HG03280 (cell line): ENCODE measurements around the gene PPM1F.

Experiments used
- ATAC-seq: cut with Tn5 transposase; IDR thresholded peaks from one replicate; pipeline ENCODE4 v1.9.1; 2021; ENCODE audit warnings: mild to moderate bottlenecking, moderate library complexity; ENCODE audit not compliant: unreplicated experiment

Gene PPM1F, protein sequence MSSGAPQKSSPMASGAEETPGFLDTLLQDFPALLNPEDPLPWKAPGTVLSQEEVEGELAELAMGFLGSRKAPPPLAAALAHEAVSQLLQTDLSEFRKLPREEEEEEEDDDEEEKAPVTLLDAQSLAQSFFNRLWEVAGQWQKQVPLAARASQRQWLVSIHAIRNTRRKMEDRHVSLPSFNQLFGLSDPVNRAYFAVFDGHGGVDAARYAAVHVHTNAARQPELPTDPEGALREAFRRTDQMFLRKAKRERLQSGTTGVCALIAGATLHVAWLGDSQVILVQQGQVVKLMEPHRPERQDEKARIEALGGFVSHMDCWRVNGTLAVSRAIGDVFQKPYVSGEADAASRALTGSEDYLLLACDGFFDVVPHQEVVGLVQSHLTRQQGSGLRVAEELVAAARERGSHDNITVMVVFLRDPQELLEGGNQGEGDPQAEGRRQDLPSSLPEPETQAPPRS

DNA sequence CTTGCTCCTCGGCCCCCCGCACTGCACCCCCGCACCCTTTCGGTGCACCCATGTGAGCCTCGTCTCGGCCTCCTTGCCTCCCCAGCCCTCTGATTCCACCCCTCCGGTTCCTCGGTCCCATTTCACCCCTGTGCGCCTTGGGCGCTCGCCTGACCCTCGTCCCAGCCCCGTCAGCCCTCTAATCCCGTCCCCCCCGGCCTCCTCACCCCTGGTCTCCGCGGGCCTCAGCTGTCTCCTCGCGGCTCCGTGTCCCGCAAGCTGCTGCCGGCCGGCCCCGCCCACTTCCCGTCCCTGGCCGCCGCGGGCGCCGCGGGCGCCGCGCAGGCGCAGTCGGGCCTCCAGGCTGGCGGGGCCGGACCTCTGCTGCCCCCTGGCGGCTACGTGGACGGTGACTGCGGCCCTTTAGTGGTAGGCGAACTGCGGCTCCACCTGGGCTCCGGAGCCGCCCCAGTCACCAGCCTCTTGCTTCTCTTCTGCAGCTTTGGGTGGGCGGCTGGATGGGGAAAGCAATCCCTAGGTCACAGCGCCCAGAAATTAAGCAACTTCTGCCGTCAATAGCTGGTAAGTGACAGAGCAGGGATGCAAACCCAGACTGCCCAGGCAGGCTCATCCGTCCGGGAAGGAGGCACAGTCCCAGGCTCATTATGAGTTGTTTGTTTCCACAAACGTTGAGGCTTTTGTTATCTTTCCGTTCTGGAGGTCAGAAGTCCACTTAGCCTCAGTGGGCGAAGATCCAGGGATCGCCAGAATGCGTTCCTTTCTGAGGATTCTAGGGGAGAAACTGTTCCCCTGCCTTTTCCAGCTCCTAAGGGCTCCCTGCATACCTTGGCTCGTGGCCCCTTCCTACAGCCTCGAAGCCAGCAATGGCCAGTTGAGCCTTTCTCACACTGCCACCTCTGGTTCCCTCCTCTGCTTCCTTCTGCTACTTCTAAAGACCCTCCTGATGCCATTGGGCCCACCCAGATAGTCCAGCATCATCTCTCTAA is at the start of gene PPM1F:
Gene PPM1F (minus strand): TSS at position 263 of the 986 bp plus-strand sequence. CDS start 6,800 bp downstream, outside the sequence.
- peak; percentile 82 for ATAC-seq

DNA sequence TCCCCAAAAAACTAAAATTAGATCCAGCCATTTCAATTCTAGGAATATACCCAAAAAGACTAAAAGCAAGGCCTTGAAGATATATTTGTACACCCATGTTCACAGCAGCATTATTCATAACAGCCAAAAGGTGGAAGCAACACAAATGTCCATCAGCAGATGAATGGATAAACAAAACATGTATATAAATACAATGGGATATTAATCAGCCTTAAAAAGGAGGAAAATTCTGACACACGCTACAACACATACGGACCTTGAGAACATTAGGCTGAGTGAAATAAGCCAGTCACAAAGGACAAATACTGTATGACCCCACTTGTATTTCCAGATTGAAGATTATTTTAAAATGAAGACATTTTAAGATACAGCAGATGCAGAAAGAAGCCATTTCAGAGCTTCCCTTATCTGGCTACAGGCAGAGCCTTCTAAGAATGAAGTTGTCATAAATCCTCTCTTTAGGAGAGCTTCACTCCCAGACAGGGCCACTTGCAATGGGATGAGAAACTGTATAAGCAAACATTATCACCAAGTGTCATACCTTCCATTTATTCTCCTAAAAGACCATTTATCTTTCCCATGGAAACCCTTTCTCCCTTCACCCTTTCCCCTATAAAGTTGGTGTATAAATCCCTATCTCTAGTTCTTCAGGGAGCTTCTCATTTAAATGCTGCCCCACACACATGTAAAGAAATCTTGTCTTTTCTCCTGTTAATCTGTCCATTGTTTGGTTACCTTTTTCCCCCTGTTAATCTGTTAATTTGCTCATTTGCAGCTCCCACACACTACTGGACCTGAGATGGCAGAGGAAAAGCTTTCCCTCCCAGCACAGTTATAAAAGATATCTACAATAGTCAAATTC is 49.2 kb upstream of the PPM1F start:
- no peak for ATAC-seq

DNA sequence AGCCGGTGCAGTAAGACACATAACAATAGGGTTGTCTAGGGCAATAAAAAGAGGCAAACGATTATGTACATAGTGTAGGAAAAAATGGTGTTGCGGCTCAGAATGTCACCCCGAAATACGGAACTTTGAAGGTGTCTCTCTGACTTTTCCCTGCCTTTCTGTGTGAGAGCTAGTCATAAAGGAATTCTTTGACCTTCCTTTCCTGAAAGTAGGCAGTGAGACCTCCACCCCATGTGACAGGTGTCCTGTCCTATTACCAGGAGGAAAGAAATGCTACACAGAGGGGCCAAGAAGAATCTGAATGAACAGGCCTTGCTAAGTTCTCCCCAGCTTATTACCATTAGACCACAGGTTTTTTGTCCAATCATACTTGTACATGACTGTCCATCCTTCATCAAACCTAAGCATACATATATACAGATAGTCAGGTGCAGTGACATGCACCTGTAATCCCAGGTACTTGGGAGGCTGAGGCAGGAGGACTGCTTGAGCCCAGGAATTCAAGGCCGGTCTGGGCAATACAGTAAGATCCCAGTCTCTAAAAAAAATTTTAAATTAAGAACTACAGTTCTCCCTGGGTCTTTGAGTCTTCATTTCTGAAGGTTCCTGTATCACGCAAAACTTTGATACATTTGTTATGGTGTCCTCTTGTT is 46.1 kb upstream of the PPM1F start:
- no peak for ATAC-seq

DNA sequence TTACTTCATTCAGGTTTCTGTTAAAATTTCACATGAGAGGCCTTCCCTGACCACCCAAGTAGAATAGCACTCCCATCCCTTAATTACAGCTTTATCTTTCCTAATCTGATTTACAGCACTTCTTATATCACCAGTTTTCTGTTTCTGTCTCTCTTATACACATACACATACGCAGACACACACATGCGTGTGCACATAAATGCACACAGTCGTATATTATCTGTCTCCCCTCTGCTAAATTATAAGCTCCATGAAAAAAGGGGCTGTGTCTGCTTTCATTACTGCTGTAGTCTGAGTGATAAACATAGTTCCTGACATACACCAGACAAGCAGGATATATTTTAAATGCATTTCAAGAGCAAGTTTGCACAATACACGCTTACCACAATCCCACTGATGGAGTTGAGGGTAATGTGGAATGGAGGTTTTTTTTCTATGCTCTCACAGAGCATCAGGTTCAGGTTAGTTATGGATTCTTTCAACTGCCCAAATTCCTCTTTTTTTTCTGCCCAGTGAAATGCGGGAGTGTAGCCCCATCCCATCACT is 43.6 kb upstream of the PPM1F start:
- ATAC-seq, result no peak

DNA sequence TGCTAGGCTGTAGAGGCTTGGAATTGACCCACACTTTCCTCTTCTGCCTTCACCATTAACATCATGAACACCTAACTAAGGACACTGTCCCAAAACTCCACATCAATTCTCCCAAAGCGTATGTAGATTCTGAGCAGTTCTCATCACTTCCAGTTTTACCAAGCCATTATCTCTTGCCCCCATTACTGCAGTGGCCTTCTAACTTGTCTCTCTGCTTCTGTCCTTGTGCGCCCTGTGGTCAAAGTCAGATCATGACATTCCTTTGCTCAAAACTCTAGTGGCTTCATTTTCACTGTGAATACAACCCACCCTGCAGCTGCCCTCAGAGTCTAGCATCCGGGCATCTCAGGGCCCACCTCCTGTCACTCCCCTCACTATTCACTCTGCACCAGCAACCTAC is 43.0 kb upstream of the PPM1F start:
- ATAC-seq, result no peak

DNA sequence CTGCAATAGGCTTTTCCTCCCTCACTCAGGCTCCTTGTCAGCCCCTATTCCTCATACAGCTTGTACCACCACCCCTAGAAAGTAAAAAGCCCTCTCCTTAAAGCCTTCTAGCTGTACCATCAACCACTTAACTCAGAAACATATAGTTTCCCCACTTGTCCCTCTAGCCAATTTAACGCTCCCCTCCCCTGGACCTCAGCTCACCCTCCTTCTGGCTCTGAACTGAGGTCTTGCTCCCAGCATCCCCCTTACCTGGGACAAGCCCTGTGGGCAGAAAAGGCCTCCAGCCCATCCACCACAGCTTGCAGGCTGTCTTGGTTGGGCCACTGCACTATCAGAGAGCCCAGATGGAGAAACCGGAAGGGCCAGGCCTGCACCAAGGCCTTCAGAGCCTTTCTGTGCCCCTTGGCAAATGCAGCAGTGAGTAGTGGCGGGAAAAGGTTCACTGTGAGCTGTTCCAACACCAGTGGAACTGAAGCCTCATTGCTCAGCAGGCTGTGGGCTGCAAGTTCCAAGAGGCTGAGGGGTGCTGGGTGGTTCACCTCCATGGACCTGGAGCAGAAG is 42.3 kb upstream of the PPM1F start:
- no peak for ATAC-seq

DNA sequence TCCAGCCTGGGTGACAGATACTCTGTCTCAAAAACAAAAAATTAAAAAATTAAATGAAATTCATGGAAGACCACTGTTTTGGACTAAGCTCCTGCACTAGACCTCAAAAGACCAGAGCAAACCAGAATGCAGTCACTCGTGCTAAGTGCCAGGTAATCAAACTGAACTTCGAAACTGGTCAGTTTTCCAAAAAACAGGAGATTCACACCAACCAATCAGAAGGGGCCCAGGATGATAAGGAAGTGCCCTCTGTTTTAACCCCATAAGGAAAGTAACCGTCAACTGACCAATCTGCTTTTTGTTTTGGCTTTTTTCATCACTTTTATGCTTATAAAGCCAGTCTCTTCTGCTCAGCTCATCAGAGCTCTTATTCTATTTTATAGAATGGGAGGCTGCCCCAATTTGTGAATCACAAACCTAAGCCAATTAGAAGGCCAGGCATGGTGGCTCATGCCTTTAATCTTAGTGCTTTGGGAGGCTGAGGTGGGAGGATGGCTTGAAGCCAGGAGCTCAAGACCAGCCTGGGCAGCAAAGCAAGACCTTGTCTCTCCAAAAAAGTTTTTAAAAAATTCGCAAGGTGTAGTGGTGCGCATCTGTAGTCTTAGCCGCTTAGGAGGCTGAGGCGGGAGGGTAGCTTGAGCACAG is 40.1 kb upstream of the PPM1F start:
- ATAC-seq, result no peak

DNA sequence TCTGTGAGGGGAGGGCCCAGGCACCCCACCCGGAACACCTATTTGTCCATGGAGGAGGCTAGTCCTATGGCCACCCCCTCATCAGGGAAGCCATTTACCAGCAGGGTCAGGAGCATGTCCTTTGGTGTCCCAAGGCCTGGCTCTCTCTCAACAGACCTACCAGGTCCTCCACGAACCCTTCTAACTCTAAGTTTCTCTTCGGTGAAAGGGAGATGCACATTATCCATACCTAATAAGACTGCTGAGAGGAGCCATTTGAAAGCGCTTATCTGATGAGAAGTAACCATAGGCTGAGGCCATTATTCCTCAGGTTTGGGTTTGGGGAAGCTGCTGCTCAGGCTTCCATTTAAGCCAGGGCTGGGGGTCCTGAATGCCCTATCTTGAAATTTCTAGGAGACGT is 39.1 kb upstream of the PPM1F start:
- ATAC-seq, result no peak

DNA sequence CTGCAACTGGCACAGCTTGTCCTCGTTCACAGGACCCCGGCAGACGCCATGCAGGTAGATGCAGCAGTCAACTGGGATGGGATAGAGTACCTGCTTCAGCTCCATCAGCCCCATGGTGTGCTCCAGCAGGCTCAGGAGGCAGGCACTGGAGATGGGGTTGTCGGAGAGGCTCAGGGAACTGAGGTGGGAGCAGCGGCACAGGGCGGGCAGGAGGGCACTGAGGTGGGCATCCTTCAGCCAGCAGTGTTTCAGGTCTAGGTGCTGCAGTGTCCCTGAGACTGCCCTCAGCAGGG is 38.6 kb upstream of the PPM1F start:
- no peak for ATAC-seq

DNA sequence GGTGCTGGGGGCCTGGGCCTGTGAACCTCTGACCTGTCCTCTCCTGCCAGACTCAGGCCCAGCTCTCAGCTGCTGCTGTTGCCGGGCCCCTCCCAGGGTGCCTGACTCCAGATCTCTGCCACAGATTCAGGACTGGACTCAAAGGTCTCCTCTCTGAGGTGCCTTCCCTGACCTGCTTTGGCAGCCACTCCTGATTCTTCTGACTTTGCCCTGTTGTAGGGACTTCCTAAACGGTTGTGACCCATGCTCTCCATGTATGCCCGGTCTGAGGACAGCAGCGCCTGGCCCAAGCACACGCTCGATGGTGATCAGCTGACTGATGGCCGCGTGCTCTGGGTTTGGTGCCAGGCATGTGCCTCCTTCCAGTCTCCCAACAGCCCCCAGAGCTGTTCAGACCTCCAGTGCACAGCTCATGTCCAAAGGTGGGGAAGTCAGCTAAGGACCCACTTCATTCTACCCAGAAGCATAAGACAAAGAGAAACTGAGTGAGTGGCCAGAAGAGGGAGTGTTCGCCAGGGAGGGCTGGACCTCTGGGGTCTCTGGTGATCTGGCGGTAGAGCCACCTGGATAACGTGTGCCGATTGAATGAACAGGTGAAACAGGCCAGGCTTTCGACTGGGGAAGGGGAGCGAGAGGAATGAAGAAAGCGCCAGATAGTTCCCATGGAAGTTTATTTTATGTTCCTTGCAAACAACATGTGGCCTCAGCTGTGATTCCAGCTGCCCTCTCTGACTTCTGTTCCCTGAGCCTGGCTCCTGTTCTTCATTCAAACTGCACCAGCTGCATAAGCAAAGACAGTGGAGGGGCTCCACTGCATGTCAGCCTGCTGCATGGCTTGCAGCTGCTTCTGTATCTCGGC is 38.0 kb upstream of the PPM1F start:
- ATAC-seq, result no peak

DNA sequence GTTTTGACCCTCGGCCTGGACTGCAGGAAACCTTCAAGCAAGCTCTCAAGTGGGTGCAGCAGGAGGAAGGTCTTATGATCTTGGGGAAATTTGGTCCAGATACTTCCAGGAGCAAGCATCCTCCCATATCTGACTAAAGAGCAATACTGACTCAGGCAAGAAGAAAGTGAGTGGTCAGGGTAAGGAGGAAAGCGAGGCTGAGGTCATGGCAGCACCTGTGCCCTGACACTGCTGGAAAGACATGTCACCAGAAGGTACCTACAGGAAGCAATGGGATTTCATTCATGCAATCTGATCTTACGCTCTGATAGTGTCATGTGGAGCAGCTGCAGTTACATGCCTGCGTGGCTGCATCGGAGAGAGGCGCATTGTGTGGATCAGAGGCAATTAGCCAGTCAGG is 36.4 kb upstream of the PPM1F start:
- ATAC-seq, result no peak

DNA sequence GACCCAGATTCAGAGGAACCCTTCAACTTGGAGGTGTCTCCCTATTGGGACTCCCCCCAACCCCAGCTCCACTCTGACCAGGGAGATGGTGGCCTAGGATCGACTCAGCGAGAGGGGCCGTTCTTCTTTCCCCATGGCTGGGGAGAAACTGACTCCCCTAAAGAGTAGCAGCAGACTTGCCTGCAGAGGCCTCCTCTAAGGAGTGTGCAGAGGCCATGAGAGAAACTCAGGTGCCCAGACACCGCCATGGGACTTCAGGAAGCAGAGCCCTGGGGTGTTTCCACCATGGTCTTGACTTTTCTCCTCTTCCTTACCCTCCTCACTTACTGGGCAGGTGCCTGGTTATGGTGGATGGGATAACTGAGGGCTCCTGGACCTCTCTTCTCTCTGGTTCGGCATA is 32.6 kb upstream of the PPM1F start:
- no peak for ATAC-seq

DNA sequence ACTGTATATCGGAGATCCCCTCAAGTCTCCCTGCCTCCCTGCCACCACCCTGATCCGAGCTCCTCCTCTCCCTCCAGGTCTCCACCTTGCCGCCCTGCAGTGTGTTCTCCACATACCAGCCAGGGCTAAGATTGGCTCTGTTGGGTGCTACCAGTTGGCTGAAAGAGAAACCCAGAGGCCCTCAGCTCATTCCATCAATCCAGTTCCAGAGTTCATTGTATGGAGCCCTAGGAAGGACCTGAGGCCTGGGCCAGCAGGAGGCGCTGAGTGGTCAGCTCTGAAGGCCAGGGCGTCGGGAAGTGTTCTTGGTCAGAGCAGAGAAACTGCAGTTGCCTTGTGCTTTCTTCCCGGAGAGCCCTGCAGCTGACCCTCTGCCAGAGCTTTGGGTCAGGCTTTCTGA is 32.1 kb upstream of the PPM1F start:
- no peak for ATAC-seq

DNA sequence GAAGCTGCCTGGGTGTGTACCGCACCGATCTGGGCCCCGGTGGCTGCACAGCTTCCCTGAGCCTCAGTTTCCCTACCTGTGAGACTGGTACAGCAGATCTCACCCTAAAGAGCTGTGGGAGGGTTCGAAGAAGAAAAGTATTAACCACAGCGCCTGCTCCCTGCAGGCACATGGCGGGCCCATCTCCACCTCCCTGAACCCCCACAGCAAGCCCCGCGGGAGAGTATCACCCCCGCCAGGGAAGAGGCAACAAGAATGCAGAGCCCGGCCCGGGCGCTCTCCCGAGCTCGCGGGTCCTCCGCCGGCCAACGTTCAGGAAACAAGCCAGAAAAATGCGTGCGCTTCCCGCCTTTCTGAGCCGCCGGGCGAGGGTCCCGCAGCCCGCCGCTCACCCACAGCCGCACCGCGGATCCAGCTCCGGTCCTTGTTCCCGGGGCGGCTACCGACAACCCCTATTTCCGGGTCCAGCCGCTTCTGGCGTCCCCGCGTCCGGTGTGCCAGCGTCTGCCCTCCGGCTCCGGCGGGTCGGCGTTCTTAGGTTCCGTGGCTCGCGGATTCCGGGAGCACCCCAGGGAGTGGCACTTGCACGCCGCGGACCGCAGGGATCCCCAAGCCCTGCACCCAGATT is 29.8 kb upstream of the PPM1F start, which contains the start of gene TOP3B:
Gene TOP3B (minus strand): TSS at position 450 of the 628 bp plus-strand sequence. CDS start 7,078 bp downstream, outside the sequence.
- peak; percentile 69 for ATAC-seq

DNA sequence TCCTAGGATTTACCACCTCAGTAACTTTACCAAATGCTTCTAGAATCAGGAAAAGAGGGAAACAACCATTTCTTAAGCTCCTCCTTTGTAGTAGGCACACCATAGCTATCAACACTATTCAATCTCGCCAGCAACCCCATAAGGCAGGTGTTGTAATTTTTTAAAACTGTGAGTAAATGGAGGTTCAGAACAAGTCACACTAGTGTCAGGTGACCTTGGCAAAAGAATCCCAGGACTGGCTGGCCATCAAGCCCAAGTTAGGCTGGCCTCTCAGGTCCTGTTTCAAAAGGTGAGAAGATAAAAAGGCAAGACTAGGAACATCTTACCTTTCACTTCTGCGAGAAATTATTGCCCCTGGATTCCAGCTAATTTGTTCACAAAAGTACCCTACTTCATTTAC is 29.2 kb upstream of the PPM1F start:
- no peak for ATAC-seq

DNA sequence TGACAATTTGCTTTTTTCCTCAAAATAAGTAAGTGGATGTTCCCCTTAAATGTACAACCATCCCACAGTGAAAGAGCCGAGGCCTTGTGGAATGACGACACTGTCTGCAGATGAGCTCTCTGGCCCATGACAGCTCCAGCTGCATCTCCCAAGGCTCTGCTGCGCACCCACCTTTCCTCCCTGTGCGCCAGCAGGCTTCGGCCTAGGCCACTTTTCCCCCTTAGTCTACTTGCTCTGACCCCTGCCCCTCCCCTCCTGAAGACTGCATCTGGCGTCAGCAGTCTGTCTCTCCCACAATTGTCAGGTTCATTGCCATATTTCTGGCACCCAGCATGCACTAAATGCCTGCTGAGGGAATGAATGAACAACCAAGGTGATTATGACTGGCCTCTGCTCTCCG is 27.9 kb upstream of the PPM1F start:
- no peak for ATAC-seq

DNA sequence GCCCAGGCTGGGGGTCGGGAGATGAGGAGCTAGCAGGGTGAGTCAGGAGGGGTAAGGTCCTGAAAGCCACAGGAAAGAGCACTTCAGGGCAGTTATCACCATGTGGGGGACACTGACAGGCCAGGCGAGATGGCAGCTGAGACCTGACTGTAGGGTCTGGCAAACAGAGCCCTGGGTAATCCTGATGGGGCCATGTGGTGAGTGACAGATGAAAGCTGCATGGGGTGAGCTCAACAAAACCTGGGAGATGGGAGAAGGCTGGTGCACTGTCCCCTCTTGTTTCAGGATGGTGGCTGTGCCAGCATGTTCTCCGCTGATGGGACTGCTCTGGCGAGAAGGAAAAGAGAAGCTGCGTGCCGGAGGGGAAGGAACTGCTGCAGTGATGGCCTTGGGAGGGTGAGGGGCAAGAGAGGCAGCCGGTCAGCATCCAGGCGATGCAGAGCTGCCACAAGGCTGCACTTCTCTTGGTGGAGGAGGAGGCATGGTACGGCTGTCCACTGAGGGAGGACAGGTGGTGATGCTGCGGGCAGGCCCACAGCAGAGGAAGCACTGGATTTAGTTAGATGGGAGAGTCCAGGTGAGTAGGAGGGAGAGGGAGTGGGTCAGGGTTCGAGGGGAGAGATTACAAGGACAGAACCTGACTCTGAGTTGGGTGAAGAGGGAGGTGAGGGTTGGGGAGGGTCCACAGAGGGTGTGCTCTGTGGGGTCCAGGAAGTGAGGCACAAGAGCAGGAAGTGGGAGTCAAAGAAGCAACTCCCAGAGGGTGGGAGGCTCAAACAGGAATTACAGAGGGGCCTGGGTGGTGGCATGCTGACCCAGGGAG is 26.1 kb upstream of the PPM1F start:
- ATAC-seq, result no peak
